Measurements from ENCODE around the gene ZBTB7C. TPM values are rescaled to one million over a fixed set of nuclear protein-coding genes. Genes with fewer than 3 reads are reported as not detected.

Gene ZBTB7C
- total RNA-seq, 2 donors from 2014 or later = 25.1 to 36.4 TPM

- Histone ChIP-seq H3K4me3 (no peak overlapping the region), H3K27me3 (no peaks in the 10 kb centered on the region), H3K36me3 (no peaks in the 10 kb centered on the region), H3K9ac (ENCODE audit: low read depth in 2 of 2, low read length in 2 of 2) (no peak overlapping the region), H3K27ac (no peak overlapping the region), H3K4me1 (no peaks in the 10 kb centered on the region), H3K9me3 (no peaks in the 10 kb centered on the region)
- no peak for DNase-seq
- TF ChIP-seq, protein P1, sequence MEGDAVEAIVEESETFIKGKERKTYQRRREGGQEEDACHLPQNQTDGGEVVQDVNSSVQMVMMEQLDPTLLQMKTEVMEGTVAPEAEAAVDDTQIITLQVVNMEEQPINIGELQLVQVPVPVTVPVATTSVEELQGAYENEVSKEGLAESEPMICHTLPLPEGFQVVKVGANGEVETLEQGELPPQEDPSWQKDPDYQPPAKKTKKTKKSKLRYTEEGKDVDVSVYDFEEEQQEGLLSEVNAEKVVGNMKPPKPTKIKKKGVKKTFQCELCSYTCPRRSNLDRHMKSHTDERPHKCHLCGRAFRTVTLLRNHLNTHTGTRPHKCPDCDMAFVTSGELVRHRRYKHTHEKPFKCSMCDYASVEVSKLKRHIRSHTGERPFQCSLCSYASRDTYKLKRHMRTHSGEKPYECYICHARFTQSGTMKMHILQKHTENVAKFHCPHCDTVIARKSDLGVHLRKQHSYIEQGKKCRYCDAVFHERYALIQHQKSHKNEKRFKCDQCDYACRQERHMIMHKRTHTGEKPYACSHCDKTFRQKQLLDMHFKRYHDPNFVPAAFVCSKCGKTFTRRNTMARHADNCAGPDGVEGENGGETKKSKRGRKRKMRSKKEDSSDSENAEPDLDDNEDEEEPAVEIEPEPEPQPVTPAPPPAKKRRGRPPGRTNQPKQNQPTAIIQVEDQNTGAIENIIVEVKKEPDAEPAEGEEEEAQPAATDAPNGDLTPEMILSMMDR (IDR thresholded peaks at IDR 0.05) = no peak
- intact Hi-C loops (cut with DNase I) = loop anchor here (10.0 kb wide), 1 partner anchor 189 kb away; no protein-coding TSS in a partner anchor
These were observed 373.0 kb downstream of the ZBTB7C start for GRCh38 chr18:48036226-48036625.

DNA sequence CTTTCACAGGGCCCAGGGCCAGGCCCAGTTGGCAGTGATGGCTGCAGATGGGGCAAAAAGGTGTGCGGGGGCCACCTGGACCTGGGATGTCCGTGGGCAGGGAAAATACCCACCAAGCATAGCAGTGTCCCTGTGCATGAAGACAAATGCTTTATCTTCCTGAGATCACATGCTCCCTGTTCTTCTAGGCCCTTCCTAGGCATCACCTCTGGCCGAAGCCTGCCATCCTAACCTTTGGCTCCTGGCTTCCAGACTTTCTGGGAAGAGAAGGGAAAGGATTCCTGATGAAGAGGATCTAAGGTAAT lies 373.7 kb downstream of the ZBTB7C start:
- Histone ChIP-seq H3K9ac (ENCODE audit: low read depth in 2 of 2, low read length in 2 of 2) (no peak overlapping the region), H3K9me3 (no peaks in the 10 kb centered on the region), H3K4me3 (no peak overlapping the region), H3K36me3 (no peaks in the 10 kb centered on the region), H3K27ac (no peak overlapping the region), H3K4me1 (no peaks in the 10 kb centered on the region), H3K27me3 (no peaks in the 10 kb centered on the region)
- no peak for DNase-seq
- intact Hi-C loops (cut with DNase I) = loop anchor here (10.0 kb wide), 1 partner anchor 189 kb away; no protein-coding TSS in a partner anchor
- TF ChIP-seq, protein P1 (IDR thresholded peaks at IDR 0.05) = no peak

- H3K27ac ChIP-seq = no peak overlapping the region
- no peak overlapping the region for H3K4me3 ChIP-seq
- TF ChIP-seq, protein P1 (IDR thresholded peaks at IDR 0.05) = no peak
- intact Hi-C loops (cut with DNase I) = loop anchor here (10.0 kb wide), 1 partner anchor 190 kb away; no protein-coding TSS in a partner anchor
- H3K27me3 ChIP-seq = no peaks in the 10 kb centered on the region
- H3K9me3 ChIP-seq = no peaks in the 10 kb centered on the region
- H3K4me1 ChIP-seq = no peaks in the 10 kb centered on the region
- DNase-seq = no peak
- no peak overlapping the region for H3K9ac ChIP-seq (ENCODE audit: low read depth in 2 of 2, low read length in 2 of 2)
- H3K36me3 ChIP-seq = no peaks in the 10 kb centered on the region
These were observed 374.3 kb downstream of the ZBTB7C start for GRCh38 chr18:48034651-48035555.

GRCh38 chr18:48033790-48034650 lies 375.2 kb downstream of the ZBTB7C start:
- Histone ChIP-seq H3K4me3 (no peak overlapping the region), H3K9me3 (no peaks in the 10 kb centered on the region), H3K36me3 (no peaks in the 10 kb centered on the region), H3K4me1 (no peaks in the 10 kb centered on the region), H3K9ac (ENCODE audit: low read depth in 2 of 2, low read length in 2 of 2) (no peak overlapping the region), H3K27me3 (no peaks in the 10 kb centered on the region), H3K27ac (no peak overlapping the region)
- intact Hi-C loops (cut with DNase I) = loop anchor here (10.0 kb wide), 1 partner anchor 191 kb away; no protein-coding TSS in a partner anchor
- no peak for DNase-seq
- TF ChIP-seq, protein P1 (IDR thresholded peaks at IDR 0.05) = no peak

All from colonic mucosa (tissue), 4 donors.